Stromal cell of bone marrow (primary cell): Measurements from ENCODE around the gene OTC.

Source experiments
- DNase-seq: peaks from one replicate; pipeline ENCODE4 v3.0.0-alpha.2; 2012; ENCODE audit warnings: low read depth

OTC gene

GRCh38 chrX:38468563-38469157, 116.3 kb downstream of the OTC start:
- DNase-seq: no peak
